Measurements from ENCODE around the gene ACOX2.
A peak's percentile ranks its signal among the peaks of the same experiment; 100 is the strongest.

Gene ACOX2

DNA sequence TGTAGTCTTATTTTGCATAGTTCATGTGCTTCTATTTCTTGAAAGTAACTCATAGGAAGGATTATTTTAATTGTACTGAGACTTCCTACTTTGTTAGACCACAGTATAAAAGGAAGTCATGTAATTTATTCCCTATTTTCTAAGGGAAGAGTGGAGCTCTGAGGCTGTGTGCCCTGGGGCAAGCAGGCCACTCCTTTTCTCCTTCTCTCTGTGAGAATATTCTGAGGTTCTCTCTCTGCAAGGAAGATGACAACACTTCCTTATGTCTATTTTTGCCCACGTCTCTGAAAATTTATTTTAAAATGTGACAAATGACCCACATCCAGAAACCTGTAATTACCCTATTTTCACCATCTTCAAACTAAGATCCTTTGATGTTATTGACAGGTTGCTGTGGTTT lies 34.1 kb downstream of the ACOX2 start:
- no peak for DNase-seq

DNA sequence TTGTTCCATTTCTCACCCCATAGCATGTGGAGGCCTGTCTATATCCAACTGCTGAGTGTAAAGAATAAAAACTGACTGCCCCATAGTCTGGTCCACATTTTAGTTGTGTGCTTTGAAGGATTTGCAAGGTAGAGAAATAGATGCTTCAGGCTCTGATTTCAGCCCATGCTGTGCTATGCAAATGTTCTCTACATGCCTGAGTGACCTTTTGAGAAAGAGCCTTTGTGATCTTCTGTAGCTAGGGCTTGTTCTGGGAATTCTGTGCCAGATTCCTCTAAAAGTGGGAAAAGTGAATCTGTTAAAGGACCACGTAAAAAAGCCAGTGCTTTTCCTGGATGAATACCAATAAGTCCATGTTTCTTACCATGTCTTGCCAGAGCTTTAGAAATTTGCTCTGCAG lies 39.9 kb downstream of the ACOX2 start:
- no peak for DNase-seq

DNA sequence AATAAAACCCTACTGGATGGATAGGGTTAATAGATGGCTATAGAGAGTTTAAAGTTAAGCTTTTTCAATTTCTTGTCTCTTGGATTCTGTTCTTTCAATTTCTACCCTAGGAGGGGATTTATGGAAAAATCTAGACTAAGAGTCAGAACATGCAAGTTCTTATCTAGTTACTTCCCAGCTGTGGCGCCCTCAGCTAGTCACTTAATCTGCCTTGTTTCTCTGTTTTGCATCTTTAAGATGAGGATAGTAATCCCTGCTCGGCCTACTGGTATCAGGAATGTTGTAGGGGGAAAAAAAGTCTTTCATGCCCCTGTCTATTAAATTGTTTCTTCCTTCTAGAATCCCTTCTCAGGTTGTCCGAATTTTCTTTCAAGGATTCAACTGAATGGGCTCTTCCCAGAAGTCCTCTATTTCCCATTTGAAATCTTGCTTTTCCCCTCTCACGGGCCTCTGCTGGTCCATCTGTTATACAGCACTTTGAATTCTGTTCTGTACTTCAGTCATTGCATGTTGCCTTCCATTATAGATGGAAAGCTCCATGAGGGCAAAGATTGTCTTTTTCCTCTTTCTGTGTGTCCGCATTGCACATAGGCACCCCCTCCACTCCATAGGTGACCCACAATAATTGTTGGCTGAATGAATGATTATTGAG lies 40.7 kb downstream of the ACOX2 start:
- DNase-seq = no peak

DNA sequence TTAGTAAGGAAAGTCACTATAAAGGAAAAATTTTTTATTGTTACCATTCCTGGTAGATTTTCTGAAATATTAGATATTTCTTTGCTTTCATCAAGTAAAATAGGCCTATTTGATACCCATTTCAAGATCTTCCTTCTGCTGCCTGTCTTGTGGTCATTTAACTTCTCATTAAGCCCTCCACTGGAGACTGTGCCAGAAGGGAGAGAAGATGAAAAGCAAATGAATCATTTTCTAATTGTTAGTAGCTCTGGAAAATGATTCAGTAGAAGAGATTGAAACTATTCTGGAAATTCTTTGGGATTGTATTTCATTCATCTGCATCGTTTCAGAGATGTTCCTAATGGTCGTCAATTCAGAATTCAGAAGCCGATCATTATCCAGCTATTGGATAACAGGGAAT lies 41.9 kb downstream of the ACOX2 start:
- DNase-seq = peak; percentile 64

DNA sequence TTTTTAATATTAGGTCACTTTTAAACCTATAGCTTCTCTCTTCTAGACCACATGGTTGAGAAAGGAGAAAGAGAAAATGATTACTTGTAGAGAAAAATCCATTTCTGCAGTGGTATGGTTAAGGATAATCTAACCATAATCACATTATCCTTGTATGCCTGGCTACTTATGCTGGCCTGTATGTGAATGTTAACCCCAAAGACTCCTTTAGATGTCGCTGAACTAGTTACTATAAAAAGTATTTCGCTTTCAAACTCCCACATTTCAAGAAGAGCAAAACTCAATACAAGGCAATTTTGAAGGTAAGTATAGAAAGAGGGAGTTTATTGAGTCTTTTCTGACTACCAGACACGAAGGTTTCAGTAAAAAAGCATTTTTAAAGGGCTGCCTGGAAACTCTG lies 42.9 kb downstream of the ACOX2 start:
- DNase-seq = no peak

DNA sequence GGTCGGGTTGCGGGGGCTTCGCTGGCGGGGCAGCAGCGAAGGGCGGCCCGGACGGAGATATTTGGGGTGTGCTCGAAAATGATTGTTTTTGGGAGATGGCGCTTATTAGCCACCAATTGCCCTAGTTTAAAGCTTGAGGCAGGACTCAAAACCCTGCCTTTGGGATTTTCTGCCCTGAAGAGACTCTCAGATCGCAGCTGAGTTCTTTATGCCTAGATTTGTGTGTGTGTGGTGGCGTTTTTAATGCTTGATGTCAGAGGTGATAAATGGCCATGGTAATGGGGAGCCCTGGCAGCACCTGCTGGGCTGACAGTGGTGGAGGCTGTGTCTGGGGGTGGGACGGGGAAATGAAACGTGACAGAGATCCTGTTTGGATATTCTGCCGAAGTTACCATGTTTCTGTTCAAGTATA lies 44.5 kb downstream of the ACOX2 start:
- no peak for DNase-seq

DNA sequence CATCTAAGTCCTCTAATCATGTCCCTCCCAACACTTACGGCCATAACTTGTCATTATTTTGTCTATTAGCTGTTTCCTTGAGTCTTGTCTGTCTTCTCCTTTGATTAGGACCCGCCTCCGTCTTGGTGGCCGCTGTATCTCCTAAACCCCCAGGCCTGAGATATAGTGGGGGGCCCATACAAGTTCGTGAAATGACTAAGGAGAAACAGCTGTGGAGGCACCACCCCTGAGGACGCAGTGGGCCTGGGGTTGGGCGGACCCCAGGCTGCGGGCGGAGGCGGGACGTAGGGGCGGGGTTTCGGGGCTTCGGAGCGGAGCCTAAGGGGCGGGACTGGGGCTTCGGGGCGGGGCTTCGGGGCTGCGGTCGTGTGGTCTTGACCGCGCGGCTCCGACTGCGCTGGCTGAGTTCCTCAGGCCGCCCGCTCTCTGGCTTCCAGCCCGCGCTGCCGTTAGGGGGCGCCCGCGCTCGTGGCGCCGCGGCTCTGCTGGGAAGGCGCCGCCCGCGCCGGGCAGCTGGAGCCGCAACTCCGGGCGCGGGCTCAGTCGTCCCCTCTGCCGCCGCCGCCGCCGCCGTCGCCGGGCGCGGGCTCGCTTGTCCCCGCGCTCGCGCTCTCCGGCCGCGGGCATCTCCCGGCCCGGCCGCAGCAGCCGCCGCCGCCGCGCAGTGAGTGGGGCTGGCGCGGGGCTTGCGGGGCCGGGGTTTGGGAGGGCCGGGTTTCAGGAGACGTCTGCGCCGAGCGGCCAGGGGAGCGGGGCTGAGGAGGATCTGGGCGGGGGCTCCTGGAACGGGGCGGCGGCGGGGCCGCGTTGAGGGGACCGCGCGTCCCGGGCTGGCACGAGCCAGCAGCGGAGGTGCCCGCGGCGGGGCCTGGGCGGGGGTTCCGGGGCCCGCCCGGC lies 45.2 kb downstream of the ACOX2 start, which contains the start of gene KCTD6:
Gene KCTD6 (plus strand): TSS at position 591 of the 897 bp plus-strand sequence. CDS start 6,660 bp downstream, outside the sequence.
- DNase-seq = peak; percentile 93

DNA sequence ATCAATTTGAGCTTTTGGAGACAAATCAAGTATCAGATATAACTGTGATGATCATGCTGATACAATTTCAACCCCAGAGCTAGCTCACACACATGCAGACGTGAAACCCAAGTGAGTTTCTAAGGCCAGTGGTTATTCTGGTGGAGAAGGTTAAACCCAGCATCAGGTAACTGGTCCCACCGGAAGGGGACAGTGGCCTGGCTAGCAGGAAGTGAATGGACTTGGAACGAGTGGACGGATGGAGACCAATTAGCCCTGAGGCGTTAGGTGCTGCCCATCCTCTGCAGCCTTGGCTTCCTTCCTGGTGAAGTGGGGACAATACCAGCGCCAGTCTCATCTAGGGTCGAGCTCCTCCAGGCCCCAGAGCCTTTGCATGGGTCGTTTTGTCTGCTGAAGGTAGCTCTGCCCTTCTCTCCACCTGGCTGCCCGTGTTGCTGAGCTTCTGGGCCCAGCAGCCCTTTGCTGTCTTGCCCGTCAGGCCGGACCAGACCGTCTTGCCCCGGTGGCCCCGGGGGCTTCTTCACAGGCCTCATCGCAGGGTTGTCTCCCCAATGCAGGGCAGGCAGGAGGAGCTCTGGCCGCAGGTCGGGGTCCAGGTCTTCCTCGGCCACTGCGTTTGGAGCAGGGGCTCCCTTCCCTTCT lies 46.0 kb downstream of the ACOX2 start:
- no peak for DNase-seq

DNA sequence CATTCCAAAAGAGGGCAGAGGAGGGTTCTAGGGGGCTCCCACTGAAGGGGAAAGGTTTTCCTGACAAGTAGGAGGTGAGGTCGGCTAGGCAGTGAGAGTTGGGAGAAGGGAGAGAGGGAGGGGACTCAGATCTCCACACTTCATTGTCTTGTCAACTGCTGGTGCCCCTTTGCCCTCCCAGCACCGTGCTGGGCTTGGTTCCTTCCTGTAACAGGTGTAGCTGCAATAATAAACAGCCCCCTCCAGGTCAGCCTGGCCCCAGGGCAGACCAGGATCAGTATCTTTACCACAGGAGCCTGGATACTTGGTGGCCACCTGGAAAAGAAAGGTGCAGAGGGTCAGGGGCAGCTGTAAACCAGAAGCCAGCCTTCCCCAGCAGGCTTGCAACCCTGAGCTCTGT lies 48.0 kb downstream of the ACOX2 start:
- no peak for DNase-seq

DNA sequence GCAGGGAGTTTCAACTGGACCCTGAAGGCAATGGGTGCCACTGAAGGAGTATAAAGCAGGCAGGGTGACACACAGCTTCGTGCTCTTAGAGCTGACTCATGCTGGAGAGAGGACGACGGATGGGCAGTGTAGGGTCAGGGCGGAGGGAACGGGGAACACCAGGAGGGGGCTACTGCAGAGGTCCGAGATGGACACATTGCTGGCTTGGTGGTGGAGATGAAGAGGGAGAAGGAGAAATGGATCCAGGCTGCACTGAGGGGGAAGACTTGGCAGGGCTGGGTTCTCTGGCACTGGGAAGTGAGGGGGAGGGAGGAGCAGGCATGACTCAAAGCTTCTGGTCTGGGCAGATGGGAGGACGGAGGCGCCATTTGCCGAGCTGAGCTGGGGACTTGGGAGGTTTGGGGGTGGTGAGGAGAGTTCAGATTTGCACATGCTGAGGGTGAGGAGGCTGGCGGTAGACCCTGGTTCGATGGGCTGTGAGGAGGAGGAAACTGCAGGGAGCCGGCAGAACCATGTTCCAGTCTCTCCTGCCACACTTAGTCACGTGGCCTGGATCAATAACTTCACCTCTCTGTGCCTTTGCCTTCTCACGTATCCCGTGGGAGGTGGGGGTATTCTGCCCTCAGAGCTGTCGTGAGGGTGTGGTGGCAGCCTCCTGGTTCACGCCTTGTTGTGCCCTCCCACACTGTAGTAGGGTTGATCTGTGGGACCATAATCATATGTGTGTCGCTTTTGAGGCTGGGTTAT lies 49.7 kb downstream of the ACOX2 start:
- DNase-seq = peak; percentile 61

DNA sequence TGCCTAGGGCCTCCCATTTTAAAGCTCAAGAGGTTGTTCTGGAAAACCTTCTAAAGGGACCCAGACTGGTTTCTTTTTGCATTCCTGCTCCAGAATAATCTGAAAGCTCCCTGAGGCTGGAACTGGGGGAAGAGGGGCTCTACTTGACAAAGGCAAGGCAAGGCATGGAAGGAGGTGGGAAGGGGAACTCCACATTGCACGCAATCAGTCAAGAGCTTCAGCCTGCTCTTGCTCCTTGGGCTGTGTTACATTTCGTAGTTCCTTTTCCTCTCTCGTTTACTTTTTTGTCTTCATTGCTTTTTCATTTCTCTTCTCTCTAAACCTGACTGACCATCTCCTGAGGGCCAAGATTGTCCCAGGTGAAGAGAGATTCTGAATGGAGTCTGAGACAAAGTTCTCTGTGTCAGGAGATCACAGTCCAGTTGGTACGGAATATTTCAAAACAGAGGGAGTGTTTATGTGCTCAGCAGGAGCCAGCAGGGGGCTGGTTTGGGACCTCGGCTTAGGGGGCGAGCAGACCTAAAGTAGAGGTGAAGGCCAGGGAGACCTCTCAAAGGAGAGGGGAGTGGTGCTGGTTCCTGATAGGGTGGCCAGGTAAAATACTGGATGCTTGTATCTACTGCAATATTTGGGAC lies 51.1 kb downstream of the ACOX2 start:
- DNase-seq = no peak

DNA sequence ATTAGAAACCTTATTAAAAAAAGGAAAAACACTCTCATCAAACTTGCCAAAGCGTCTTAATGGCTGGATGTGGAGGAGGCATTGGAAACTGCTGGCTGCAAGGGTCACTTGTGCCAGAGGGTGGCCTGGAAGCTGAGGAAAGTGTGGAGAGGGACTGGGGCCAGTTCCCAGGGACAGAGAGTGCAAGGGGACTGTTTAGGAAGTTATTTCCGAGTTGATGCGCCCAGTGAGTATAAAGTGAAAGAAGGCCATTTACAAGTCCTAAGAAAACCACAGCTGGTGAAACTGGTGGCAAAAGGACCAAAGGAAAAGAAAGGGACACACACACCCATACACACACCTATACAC lies 52.3 kb downstream of the ACOX2 start:
- no peak for DNase-seq

DNA sequence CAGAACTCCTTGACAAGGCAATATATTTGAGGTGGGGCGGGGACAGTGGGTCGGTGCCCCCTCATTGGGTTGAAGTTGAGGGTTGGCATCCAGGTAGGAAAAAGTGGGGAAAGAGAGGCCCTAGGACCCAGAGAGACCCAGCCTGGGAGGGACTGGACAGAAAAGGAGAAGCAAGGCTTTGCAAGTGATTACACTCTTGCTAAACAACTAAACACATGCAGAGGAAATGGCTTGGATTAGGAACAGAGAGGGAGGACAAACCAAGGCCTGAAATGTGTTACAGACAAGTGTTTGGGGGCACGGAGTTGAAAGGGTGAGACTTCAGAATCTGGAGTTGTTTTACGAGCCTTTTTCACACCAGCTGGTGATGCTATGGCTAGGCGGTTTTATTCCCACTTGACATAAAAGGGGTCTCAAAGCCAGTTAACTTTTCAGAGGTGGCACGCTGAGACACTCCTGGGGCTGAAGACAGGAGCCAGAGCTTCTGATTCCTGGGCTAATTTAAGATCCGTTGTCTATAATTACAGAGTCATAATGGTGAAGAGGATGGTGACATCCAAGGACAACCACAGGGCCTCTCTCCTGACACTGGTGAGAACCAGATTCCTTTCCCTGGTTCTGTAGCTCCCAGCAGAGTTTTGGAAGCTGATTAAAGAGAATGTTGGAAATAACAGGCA lies 52.8 kb downstream of the ACOX2 start:
- no peak for DNase-seq

DNA sequence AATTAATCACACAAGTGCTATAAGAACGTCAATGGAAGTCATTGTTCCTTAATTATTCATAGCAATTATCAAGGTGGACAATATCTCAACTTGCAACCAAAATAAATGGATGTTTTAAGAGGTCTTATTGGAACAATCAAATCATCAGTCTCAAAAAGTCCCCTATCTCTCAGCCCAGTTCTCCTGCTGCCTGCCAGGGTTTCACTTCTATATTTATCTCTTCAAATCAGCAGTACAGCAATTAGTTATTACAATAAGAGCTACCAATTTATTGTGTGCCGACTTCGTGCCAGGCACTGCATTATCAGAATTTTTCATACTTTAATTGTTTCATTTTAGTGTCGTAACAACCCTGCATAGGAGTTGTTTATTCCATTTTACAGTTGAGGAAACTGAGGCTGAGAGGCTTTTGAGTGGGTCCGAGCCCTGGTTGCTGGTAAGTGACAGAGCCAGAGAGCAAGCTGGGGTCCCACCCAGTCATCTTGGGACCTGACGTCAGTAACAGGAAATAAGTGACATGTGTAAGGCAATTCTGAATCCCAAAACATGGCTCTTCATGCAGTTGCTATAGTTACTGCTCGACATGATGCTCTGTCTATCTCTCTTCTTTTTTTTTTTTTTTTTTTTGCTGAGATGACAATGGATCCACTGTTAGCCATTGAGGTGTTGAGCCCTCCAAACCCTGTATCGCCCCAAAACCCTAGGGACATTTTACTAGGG lies 53.9 kb downstream of the ACOX2 start:
- DNase-seq = no peak

DNA sequence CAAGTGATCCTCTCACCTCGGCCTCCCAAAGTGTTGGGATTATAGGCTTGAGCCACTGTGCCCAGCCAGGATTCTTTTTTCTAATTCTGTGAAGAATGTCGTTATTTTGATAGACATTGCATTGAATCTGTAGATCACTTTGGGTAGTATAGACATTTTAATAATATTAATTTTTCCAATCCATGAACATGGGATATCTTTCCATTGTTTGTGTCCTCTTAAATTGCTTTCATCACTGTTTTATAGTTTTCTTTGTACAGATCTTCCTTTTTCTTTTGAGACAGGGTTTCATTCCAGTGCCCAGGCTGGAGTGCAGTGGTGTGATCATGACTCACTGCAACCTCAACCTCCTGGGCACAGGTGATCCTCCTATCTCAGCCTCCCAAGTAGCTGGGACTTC lies 56.7 kb downstream of the ACOX2 start:
- no peak for DNase-seq

DNA sequence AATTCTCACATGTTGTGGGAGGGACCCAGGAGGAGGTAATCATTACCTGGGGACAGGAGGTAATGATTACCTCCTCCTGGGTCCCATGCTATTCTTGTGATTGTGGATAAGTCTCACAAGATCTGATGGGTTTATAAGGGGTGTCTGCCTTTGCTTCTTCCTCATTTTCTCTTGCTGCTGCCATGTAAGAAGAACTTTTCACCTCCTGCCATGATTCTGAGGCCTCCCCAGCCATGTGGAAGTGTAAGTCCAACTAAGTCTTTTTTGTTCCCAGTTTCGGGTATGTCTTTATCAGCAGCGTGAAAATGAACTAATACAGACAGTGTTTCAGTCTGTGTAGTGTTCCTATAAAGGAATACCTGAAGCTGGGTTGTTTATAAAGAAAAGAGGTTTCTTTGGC lies 58.2 kb downstream of the ACOX2 start:
- no peak for DNase-seq

DNA sequence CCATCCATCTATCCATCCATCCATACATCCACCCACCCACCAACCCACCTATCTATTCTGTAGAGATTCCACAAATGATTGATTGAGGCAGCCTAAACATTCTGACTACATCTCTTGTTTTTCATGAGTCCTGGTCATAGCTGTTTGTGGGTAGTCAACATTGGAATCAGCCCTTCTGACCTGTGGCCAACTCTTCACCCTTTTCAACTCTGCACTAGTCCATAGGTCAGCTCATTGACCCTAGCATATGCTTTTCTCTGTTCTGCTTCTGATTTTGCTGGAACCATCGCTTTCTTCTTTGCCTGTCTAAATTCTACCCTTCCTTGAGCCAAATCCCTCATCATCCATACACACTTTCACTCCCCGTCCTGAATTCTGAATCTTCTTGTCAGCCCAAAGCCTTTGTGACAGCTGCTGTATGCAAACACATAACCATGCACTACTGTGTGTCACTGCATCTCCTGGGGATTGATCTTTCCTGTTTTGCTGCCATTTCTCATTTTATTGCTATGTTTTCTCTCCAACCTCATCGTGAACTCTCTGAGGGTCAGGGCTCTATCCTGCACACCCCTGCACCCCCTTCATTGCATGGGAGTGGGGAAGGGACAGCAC lies 61.9 kb downstream of the ACOX2 start:
- DNase-seq = no peak

DNA sequence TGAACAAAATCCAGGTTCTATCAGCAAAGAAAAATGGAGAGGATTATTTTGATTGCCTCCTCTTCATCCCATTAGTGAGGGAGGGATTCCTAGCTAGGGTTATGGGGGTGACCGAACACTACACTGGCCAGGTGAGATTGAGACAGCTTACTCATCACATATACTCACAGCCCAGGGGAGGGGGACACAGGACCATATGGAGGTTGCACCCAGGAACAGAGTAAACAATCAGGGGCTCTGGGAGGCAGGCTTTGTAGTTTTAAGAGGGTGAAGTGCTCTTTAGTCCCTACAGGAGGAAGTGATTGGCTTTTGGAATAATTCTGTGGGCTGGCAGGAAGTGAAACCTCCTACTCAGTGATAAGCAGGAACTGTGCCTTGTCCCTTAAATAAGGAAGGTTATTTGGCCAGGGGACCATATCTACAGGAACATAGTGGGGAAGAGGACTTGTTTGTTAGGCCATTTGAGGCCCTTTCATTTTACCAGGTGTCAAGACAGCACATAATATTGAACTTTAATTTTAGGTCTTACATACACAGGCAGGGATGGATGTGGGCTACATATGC lies 62.6 kb downstream of the ACOX2 start:
- DNase-seq = no peak

DNA sequence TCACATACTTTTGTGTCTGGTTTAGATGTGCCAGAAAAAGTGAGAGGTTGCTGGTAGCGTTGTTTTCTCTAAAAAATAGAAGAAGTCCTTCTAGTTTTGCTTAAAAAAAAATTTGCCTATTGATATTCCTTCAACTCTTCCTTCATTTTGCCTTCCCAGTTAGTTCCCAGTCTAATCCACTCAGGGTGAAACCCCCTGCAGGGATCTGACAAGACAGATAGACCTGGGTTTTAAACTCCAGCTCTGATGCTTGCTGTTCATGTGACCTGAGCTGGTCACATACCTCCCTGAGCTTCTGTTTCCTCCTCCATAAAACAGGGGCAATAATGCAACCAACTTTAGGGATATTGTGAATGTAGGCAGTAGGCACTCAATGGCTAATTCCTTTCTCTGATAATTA lies 63.7 kb downstream of the ACOX2 start:
- DNase-seq = no peak

All from fibroblast of skin of abdomen (primary cell).